Fibroblast of lung (primary cell): Measurements from ENCODE around the gene ALDH8A1. TPM values are rescaled to one million over a fixed set of nuclear protein-coding genes. Genes with fewer than 3 reads are reported as not detected.

Experiments
- DNase-seq, 2 donors: peaks; one replicate each; pipeline versions ENCODE4 v3.0.0 to v3.0.0-alpha.2; 2010; ENCODE audit warnings: low read depth in 2 of 2
- H2AFZ ChIP-seq: 2 replicates; pipeline ENCODE4 v1.5.1; 2012; ENCODE audit warnings: low read length, control low read depth, inconsistent platforms
- H3K27ac ChIP-seq: 2 replicates; pipeline ENCODE4 v1.5.1; 2011; ENCODE audit warnings: low read length, control low read depth; ENCODE audit not compliant: insufficient read depth
- H3K27me3 ChIP-seq: 2 replicates; pipeline ENCODE4 v1.5.1; 2011; ENCODE audit warnings: mild to moderate bottlenecking, low read length; ENCODE audit not compliant: control insufficient read depth, insufficient read depth
- H3K36me3 ChIP-seq: 2 replicates; pipeline ENCODE4 v1.5.1; 2011; ENCODE audit warnings: low read length; ENCODE audit not compliant: control insufficient read depth, insufficient read depth
- H3K4me1 ChIP-seq: 2 replicates; pipeline ENCODE4 v1.5.1; 2011; ENCODE audit warnings: low read length; ENCODE audit not compliant: control insufficient read depth, insufficient read depth; ENCODE audit errors: extremely low read depth
- H3K4me2 ChIP-seq: 2 replicates; pipeline ENCODE4 v1.5.1; 2011; ENCODE audit warnings: low read length, control low read depth; ENCODE audit not compliant: insufficient read depth; ENCODE audit errors: extremely low read depth
- H3K4me3 ChIP-seq, 4 experiments: fragments of 200-600 bp in 1 of 4; sonication (generic) in 1 of 4; replicated peaks in 1 of 4; 2 replicates each; pipeline ENCODE4 v1.5.1; 2011 to 2016; ENCODE audit warnings: low read length in 4 of 4, low read depth in 3 of 4, mild to moderate bottlenecking in 3 of 4, control low read depth in 2 of 4, inconsistent platforms in 1 of 4, mixed read lengths in 1 of 4; ENCODE audit not compliant: insufficient read depth in 1 of 4; ENCODE audit errors: control extremely low read depth in 1 of 4
- H3K79me2 ChIP-seq: 2 replicates; pipeline ENCODE4 v1.5.1; 2012; ENCODE audit warnings: mild to moderate bottlenecking, low read length, inconsistent platforms; ENCODE audit not compliant: control insufficient read depth, insufficient read depth
- H3K9ac ChIP-seq: 2 replicates; pipeline ENCODE4 v1.5.1; 2011; ENCODE audit warnings: mild to moderate bottlenecking, low read length, control low read depth; ENCODE audit not compliant: insufficient read depth
- H3K9me3 ChIP-seq: 2 replicates; pipeline ENCODE4 v1.5.1; 2012; ENCODE audit warnings: low read depth, low read length; ENCODE audit not compliant: control insufficient read depth, insufficient read depth
- H4K20me1 ChIP-seq: 2 replicates; pipeline ENCODE4 v1.5.1; 2011; ENCODE audit warnings: low read length; ENCODE audit not compliant: control insufficient read depth, insufficient read depth; ENCODE audit errors: extremely low read depth
- EZH2 ChIP-seq: IDR thresholded peaks from 2 replicates; pipeline ENCODE4 v1.5.1; 2012; ENCODE audit warnings: low read length, control low read depth, mild to moderate bottlenecking; ENCODE audit errors: missing control alignments
- polyA plus RNA-seq, 2 donors: library from polyadenylated mRNA; depleted of rRNA in 1 of 2; stranded (reverse) in 1 of 2; unstranded in 1 of 2; fragments of >200 nt; gene quantifications; 2 replicates each; pipeline ENCODE4 v1.2.1, GENCODE V29; 2011 to 2012; ENCODE audit warnings: missing spikeins in 1 of 2
- total RNA-seq: library from RNA; depleted of rRNA; stranded (reverse); fragments of >200 nt; gene quantifications from 2 replicates; pipeline ENCODE4 v1.2.1, GENCODE V29; 2014
- TF ChIP-seq, protein P1 (sequence below), 2 donors: IDR thresholded peaks in 1 of 2; conservative IDR thresholded peaks in 1 of 2; 1 replicate in 1 of 2; 2 replicates in 1 of 2; pipeline ENCODE4 v1.5.1; 2011 to 2012; ENCODE audit warnings: low read length in 2 of 2, control low read depth in 1 of 2, inconsistent platforms in 1 of 2, low read depth in 1 of 2, mild to moderate bottlenecking in 1 of 2

ALDH8A1 gene
- total and polyA plus RNA-seq, 2 donors (not counting 1 experiment from before 2014, with no cell fraction given), result 0.11 to 0.50 TPM

GRCh38 chr6:134948142-134948541 lies 1.8 kb downstream of the ALDH8A1 start:
- TF ChIP-seq, protein P1, sequence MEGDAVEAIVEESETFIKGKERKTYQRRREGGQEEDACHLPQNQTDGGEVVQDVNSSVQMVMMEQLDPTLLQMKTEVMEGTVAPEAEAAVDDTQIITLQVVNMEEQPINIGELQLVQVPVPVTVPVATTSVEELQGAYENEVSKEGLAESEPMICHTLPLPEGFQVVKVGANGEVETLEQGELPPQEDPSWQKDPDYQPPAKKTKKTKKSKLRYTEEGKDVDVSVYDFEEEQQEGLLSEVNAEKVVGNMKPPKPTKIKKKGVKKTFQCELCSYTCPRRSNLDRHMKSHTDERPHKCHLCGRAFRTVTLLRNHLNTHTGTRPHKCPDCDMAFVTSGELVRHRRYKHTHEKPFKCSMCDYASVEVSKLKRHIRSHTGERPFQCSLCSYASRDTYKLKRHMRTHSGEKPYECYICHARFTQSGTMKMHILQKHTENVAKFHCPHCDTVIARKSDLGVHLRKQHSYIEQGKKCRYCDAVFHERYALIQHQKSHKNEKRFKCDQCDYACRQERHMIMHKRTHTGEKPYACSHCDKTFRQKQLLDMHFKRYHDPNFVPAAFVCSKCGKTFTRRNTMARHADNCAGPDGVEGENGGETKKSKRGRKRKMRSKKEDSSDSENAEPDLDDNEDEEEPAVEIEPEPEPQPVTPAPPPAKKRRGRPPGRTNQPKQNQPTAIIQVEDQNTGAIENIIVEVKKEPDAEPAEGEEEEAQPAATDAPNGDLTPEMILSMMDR (conservative IDR thresholded peaks at IDR 0.05 in 1 of 2, IDR thresholded peaks at IDR 0.05 in 1 of 2; ENCODE audit: low read depth in 1 of 2, low read length in 2 of 2), result no peak
- TF ChIP-seq EZH2, result no peak
- H3K36me3 ChIP-seq, result no peaks in the 10 kb centered on the region

DNA sequence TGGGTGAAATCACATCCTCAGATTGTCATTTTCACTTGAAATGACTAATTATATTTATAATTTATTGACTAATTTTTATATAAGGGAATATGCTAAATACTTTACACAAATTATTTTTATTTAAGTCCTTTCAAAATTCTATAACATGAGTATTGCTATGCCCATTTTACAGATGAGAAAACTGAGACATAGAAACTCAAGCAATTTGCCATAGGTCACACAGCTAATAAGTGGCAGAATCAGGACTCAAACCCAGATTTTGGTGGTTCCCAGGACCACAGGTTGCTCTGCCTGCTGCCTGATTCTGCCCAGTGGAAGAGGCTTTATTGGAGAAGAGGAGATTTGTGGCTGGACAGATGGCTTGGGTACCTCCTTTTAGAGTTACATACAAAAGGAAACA lies 4.9 kb downstream of the ALDH8A1 start:
- no peaks in the 10 kb centered on the region for H3K36me3 ChIP-seq
- H3K27me3 ChIP-seq, result no peaks in the 10 kb centered on the region
- no peaks in the 10 kb centered on the region for H3K9me3 ChIP-seq
- no peaks in the 10 kb centered on the region for H3K4me1 ChIP-seq
- H3K4me2 ChIP-seq, result no peak overlapping the region
- H2AFZ ChIP-seq, result no peak overlapping the region
- TF ChIP-seq EZH2, result no peak
- TF ChIP-seq, protein P1 (conservative IDR thresholded peaks at IDR 0.05 in 1 of 2, IDR thresholded peaks at IDR 0.05 in 1 of 2; ENCODE audit: low read depth in 1 of 2, low read length in 2 of 2), result no peak
- H3K4me3 ChIP-seq, result no peak overlapping the region
- no peak overlapping the region for H3K9ac ChIP-seq
- no peak for DNase-seq
- no peaks in the 10 kb centered on the region for H3K79me2 ChIP-seq
- H4K20me1 ChIP-seq, result no peaks in the 10 kb centered on the region
- no peak overlapping the region for H3K27ac ChIP-seq

More at GRCh38 chr6:134948142-134948541, 1.8 kb downstream of the ALDH8A1 start:
- no peak overlapping the region for H3K4me3 ChIP-seq
- no peak overlapping the region for H3K4me2 ChIP-seq
- H3K27me3 ChIP-seq, result no peaks in the 10 kb centered on the region
- no peak overlapping the region for H2AFZ ChIP-seq
- no peak overlapping the region for H3K9ac ChIP-seq
- no peak overlapping the region for H3K27ac ChIP-seq
- H3K9me3 ChIP-seq, result no peaks in the 10 kb centered on the region
- no peaks in the 10 kb centered on the region for H3K4me1 ChIP-seq
- no peaks in the 10 kb centered on the region for H4K20me1 ChIP-seq
- no peak for DNase-seq
- no peaks in the 10 kb centered on the region for H3K79me2 ChIP-seq

GRCh38 chr6:134943522-134944111 lies 6.3 kb downstream of the ALDH8A1 start:
- Histone ChIP-seq H3K9ac (no peak overlapping the region), H4K20me1 (no peaks in the 10 kb centered on the region), H3K79me2 (no peaks in the 10 kb centered on the region), H3K27ac (no peak overlapping the region), H3K4me2 (no peak overlapping the region), H3K36me3 (no peaks in the 10 kb centered on the region), H3K4me1 (no peaks in the 10 kb centered on the region), H3K4me3 (no peak overlapping the region), H2AFZ (no peak overlapping the region), H3K9me3 (no peaks in the 10 kb centered on the region), H3K27me3 (no peaks in the 10 kb centered on the region)
- no peak for DNase-seq
- TF ChIP-seq, protein P1 (conservative IDR thresholded peaks at IDR 0.05 in 1 of 2, IDR thresholded peaks at IDR 0.05 in 1 of 2; ENCODE audit: low read depth in 1 of 2, low read length in 2 of 2), result no peak
- TF ChIP-seq EZH2, result no peak
